GM18907 (cell line): Measurements from ENCODE around the gene FHIT.

ENCODE experiments used
- ATAC-seq: cut with Tn5 transposase; IDR thresholded peaks from one replicate; pipeline ENCODE4 v1.9.1; 2021; ENCODE audit warnings: mild to moderate bottlenecking, moderate library complexity; ENCODE audit not compliant: unreplicated experiment

The FHIT gene

DNA sequence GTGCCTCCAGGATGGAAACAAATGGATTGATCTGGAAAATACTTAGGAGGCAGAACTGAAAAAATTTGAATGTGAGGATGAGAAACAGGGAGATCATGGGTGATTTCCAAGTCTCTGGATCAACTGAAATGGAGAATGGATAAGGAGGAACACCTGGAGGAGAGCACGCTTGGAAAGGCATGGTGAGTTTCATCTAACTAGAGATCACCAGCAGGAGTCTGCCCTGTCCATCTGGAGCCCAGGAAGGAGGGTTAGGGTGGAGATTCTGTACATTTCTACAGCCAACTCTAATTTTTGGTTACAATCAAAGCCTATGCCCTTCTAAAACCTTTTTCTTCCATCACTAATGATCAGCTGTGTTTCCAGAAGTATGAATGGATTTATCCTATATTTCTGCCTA lies 1205.6 kb downstream of the FHIT start:
- ATAC-seq: no peak

DNA sequence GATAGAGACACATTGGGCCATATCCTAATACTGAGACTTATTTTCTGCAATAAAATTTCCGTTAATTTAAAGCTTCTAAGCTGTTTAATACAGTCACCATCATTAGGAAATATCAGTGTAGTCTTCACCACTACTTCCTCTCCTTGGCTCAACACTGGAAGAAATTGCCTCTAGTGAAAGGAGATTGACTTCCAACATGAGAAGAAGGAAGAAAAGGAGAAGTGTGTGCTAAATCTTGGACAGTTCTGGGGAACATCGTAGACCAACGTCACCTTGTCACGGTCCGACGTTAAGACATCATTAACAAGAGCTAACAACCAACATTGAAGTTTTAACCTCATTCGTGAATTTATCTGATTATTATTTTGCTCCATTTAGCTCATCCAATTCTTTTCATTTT lies 1214.4 kb downstream of the FHIT start:
- no peak for ATAC-seq

DNA sequence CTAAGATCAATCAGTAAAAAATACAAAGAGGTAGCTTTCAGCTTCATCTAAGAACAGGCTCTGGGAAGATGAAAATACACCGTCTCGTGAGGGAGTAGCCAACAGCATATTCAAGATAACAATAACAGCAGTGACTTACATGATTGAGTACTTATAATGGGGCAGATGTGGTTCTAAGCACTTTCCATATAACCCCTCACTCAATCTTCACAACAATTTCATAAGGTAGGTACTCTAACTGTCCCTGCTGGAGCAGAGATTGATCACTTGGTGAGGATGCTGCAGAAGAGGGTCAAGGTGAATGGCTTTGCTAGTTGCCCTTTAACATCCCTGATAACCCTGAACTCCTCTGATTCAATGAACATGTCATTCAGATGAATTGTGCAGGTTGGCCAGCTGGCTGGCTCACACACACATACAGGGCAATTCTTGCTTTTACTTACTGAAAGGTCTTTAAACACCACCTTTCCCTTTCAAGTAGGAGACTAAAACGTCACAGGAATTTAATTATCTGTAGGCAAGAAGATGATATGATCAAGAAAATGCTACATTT lies 1217.3 kb downstream of the FHIT start:
- no peak for ATAC-seq

DNA sequence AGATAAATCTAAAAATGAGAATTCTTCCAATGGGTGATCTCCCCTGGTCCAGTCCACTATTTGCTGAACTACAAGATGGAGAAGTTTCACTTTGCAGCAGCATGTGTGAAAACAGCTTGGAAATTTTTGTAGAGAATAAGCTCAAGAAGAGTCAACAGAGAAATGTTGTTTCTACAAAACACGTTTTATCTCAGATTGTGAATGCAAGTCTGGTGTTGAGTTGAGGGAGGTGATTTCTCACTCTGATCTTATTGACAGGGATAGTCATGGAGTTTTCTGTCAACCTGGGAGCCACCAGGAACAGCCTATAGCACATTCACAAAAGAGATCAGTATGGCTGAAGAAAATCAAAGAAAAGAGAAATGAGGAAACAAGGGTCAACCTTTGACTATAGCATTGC lies 1220.3 kb downstream of the FHIT start:
- ATAC-seq: no peak

DNA sequence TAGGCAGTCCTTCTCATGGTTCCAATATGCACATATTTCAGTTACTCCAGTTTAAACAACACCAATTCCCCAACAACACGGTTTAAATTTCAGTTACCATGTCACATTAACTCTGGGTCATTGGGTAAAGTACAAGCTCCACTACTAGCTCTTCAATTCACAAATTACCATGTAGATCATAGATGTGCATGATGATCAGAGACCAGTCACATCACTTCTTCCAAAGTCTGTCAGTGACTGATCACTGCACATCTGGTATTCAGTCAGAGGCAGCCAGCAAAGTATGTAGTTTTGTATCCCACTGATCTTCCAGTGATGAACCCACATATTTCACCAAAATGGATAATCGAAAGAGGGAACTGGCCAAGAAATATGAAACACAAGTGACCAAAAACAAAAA lies 1223.0 kb downstream of the FHIT start:
- ATAC-seq: no peak

DNA sequence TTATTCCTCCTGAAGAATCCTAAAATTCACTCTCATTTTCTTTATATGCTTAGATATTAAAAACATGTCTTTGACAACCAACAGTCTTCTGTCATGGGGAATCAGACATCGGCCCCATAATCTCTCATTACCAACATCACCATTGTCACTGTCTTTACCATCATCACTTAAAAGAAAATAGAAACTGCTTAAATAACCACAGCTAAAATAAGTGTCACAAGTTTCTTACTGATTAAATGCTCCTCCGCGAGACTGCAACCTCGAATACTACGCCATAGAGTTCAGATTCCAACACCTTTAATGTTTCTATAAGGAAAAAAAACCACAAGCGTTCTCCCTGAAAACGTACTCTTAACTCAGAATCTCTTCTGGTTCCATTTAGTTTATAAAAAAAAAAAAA lies 1223.9 kb downstream of the FHIT start:
- ATAC-seq: no peak

DNA sequence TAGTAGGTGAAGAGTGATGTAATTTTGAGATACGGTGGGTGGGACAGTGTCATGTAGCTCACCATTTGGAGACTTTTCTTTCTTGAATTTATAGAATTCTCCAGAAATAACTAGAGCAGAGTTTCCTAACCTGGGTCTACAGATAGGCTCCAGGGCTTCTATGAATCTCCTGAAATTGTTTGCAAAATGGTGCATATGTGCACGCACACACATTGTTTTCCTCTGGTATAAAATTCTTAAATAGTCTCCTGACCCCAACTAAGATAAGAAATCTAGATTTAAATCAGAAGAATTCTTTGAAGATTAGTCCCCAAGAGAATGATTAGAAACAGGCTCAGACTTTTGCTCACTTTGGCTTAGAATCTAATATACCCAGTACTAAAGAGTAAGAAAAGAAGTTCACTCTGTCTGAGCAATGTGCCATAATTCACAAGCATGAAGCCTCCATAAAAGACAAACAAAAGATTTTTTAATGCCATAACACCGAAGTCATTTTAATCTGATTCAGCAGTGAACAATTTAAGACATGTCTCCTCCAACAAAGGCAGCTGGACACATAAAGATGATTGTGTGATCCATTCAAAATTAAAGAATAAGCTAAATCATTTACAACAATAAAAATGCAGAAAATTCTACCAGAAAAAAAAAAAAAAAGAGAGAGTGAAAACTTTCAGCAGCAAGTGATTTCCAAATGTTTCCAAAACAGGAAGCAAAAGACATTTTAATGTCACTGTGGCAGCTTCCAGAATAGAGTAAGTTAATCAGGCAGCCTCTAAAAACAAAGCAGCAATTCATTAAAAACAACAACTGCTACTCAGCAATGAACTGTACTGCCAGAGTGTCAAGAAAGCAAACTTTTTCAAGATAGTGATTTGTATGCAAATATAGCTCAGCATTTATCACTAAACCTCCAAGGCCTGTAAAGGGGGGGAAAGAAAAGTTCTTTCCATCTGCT lies 1225.9 kb downstream of the FHIT start:
- ATAC-seq: no peak

DNA sequence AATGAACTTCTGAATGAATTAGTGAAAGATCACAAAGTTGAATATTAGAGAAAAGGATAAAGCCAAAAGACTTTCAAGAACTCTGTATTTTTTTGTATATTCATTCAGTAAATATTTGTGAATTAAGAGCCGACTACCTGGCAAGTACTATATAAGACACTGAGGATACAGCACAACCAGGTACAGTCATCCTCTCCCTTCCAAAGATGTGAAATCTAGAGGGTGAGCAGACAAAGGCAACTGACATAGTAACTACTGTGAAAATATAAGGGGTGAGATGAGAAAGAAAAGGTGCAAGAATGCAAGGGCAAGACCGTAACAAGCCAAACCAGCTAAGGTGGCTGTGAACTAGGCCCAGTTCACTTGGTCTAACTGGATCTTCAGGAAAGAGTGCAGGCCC lies 1226.9 kb downstream of the FHIT start:
- no peak for ATAC-seq

DNA sequence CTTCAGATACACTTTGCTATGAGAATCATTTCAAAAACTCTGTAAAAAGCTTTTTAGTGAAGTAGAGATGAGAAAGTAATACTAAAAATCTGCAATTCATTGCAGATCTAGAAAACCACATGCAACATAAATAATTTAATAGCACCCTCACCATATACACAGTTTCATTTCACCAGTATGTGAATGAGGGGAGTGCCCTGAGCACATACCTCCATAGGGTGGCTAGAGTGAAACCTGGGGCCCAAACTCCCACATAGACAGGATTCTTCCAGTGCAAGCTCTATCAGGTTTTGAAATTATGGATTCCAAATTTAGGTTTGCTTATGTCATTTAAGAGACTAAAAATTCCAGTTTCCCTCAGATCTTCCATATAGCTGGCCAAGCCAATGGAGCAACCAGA lies 1228.1 kb downstream of the FHIT start:
- no peak for ATAC-seq

DNA sequence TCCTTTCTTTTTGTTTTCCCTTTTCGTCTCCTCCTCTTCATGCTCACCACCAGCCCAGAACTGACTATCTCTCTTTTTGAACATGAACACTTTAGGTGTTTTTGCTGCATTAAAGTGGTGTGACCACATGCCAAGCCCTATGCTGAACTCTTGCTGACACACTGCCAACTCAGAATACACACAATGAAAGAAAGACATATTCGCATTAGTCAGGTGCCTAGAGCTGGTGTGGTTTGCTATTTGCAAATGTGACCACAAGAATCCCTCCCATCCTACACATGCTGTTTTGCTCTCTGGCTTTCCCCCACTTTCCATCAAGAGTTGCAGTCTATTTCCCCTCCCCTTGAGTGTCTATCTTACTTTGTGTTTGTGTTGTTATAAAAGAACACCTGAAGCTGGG lies 1233.6 kb downstream of the FHIT start:
- ATAC-seq: no peak

DNA sequence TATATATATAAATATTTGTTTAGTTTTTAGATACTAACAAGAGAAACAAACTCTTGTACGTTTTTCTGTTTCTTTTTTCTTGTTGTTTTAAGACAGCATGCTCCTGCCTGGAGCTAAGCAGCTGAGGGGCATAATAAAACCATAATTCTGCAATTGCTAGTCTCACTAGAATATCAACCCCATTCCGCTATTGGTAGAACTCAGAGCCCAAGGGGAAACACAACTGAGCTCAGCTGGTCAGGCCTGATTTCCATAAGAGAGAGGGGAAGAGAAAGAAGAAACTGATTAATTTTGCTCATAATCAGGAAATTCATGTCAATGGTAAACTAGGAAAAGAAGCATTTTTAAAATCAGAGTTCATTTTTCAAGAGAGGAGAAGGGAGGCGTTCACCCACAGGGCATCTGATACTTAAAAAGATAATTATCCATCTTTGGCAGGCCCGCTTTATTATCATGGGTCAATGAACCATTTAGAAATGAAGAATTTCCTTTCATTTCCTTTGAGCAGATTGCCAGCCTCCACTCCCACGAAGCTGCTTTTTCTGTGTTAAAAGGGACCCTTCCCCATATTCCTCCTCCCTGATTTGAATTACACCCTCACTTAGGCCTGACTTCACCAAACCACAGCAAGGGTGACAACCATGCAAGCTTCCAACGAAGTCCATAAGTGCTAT lies 1236.1 kb downstream of the FHIT start:
- no peak for ATAC-seq

DNA sequence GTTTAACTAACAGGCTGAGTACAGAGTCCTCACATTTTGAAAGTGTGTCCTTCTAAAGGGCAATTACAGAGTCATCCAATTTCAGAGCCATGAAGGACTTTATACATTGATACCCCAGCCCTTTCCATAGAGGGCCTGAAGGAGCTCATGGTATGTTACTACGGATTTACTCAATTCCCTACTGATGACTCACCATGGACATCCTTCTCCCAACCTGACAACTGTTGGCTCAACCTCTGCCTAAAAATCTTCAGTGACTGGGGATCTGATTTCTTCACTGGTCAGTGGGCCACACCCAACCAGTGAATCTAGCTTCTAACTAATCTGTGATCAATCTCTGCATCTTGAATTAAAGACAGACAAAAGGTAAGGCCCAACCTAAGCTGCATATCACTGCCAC lies 1238.0 kb downstream of the FHIT start:
- ATAC-seq: no peak

DNA sequence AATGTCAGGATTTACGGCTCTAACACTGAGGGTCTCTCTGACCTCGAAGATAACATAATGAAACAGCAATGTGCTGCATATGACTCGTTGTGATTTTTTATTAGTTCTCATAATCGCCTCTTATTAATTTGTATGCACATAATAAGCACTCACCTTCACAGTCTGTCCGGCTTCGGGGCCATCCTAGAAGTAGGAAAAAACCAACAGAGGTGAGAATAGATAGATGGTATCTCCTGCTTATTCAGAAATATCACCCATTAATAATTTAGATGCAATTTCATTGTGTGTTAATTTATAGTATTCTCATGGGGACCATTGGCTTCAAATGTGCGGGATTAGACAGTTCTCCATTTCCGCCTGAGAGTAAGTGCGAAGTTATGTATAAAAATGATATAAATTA lies 1240.0 kb downstream of the FHIT start:
- ATAC-seq: no peak

DNA sequence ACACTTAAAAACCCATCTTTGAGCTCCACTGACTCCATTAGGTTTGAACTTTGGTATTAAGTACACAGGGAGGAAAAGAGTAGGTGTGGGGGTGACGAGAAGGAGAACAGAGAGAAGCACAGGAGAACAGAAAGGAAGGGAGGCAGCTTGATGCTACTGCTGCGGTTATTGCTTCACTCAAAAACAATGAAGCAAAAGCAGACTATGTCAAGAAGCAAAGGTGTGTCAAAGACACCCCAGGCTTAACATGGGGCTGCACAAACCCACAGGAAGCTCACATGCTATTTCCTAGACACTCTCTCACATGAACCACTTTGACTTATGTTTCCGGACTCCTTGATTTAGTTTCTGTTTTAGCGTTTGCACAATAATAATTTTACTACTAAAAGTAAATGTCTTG lies 1240.5 kb downstream of the FHIT start:
- peak; percentile 97 for ATAC-seq

DNA sequence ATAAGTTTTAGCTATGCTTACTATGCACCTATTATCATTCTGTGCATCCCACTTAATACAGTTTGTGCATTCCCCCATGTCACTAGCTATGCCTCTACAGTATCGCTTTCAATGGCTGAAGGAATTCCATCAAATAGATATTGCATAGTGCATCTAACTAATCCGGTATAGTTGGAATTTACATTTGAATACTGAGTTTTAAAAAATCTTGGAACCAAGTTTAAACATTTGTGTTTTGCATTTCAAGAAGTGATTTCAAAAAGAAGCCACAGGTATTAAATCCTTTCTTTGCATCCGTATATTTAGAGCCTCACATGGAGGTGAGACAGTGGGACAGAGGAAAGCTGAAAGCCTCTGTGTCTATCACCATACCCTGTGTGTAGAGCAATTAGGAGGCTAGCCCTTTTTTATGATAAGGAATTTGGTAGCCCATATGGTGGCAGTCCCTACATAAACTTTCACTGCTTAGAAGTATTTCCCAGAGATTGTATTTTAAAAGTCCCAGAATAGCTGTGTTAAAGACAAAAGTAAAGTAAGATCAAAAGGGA lies 1241.2 kb downstream of the FHIT start:
- no peak for ATAC-seq

DNA sequence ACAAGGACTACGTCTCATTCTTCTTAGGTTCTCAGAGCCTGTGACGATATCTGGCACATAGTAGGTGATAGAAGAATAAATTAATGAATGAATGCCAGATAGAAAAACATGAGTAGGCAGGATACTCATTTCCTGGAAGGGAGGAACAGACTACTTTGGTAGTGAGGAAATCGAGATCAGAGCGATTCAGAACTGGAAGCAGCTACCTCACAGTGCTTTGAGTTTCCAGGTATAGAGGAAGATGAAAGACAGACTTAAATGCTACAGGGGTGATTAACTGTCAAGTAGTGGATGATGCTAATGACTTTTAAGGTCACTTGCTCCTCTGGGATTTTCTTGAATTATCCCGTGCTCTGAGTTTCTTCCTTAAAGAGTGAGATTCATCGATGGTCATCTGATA lies 1249.9 kb downstream of the FHIT start:
- no peak for ATAC-seq

DNA sequence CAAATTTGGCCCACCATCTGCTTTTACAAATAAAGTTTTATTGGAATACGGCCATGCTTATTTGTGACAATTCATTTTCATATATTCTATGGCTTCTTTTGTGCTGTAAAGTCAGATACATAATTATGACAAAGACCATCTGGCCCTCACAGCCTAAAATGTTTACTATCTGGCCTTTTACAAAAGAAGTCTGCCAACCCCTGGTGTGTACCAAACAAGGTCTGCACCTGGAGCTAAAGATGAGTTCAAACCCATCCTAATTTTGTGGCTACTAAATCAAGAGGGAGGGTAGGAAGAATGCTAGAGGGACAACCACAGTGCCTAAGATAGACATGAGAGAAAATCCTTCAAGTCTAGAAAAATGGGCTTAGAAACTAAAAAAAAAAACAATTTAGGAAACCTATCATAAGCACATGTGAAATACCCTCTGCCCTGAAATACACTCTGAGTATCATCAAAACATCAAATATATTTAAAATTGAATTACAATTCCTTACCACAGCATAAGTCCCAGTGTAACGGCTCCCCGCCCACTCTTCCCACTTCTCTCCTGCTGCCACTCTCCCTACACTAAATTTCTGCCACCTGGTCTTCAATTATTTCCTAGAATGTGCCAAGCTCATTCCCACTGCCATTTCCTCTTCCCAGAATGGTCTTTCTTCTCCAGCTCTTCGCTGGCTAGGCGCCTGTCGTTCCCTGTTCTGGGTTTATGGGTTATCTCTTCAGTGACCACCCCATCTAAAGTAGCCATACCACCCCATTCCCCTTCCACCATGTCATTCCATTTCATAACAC lies 1250.7 kb downstream of the FHIT start:
- ATAC-seq: no peak

DNA sequence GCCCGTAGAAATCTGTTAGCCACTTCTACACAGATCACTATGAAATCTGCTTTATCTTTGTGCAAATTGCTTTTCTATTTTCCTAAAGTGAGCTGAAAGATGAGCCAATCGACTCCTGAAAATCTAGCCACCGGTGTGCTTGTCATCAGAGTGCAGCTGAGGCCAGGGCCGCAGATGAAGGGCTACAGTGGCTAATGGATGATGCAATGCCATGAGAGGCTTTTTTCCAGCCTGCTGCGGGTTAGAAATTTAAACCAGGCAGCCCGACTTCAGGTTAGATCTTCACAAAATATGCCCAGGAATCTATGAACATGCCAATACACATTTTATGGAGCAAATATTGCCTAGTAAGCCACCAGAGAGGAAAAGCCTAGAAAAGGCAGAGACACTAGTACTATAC lies 1253.2 kb downstream of the FHIT start:
- no peak for ATAC-seq

DNA sequence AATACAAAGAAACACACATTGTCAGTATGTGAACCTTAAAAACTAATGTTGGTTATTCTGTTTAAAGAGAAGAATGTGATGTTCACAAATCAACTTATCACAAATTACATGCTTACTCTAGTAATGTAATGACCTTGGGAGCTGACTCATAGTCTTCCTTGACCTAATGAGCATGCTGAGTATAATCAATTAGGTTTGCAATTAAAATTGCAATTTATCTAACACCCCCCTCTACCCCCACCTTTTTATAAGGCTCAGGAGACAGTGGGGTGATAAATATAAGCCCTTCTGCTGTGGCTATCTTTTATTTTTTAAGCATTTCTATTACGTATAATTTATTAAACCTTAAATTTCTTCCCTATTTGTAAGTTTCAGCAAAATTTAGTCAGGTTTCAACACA lies 1253.7 kb downstream of the FHIT start:
- no peak for ATAC-seq

DNA sequence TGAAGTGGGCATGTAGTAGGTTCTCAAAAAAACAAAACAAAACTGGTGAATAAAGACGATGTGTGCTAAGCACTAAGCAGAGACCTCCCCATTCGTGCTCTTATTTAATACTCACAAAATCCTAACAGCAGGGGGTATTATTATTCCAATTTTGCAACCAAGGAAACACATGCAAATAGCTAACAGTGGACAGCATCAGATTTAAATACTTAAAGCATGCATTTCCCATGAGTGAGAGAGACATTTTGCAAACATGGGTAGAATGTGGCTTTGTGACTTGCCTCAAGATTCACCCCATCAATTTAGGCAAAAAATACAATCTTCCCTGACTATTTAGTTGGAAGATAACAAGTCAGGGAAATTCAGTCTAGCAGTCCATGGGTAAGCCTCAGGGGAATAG lies 1255.2 kb downstream of the FHIT start:
- no peak for ATAC-seq

DNA sequence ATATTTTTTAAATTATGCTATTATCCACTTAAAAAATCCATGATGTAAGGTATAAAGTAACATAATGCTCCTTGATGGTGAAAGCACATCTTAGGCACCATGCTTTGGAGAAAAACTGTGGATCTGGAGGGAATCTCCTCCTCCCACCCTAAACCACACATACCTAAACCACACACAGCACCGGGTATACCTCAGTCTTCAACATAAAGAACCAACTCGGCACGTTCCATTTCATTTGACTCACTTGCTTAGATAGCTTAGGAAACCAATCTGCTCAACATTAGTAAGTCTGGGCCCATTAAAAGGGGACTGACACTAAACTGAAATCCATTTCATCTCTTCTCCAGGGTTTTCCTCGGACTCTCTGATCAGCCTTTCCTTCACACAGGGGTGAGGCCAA lies 1255.7 kb downstream of the FHIT start:
- ATAC-seq: no peak
